ENCODE data around the gene CDKN2D.
"Not testable (repeated sequence)": the region's sequence is repeated elsewhere in the genome, so short reads cannot be mapped to it uniquely, and the experiment has no call there.

CDKN2D gene

GRCh38 chr19:10551006-10551405 is 17.8 kb downstream of the CDKN2D start:
- not testable (repeated sequence) for DNase-seq

- DNase-seq = no peak
These were observed 18.4 kb downstream of the CDKN2D start for GRCh38 chr19:10550336-10550735.

- DNase-seq = no peak
These were observed 19.0 kb downstream of the CDKN2D start for GRCh38 chr19:10549733-10550132.

GRCh38 chr19:10548746-10549276 is 20.0 kb downstream of the CDKN2D start:
- DNase-seq = no peak

GRCh38 chr19:10546817-10547216 is 22.0 kb downstream of the CDKN2D start:
- no peak for DNase-seq

- DNase-seq = no peak
These were observed 24.0 kb downstream of the CDKN2D start for GRCh38 chr19:10544753-10545251.

- DNase-seq = peak; percentile 41
These were observed 24.5 kb downstream of the CDKN2D start for GRCh38 chr19:10544242-10544752.

- DNase-seq = peak; percentile 82
These were observed 25.1 kb downstream of the CDKN2D start, which contains the start of gene ATG4D for GRCh38 chr19:10543420-10544241. TSS of gene ATG4D (plus strand) at chr19:10543904. CDS start at chr19:10544091, 187 bp downstream.

GRCh38 chr19:10543059-10543419 is 25.7 kb downstream of the CDKN2D start:
- DNase-seq = no peak

GRCh38 chr19:10539016-10539415 is 29.8 kb downstream of the CDKN2D start:
- DNase-seq = not testable (repeated sequence)

- DNase-seq = no peak
These were observed 30.4 kb downstream of the CDKN2D start for GRCh38 chr19:10538204-10538983.

- DNase-seq = no peak
These were observed 31.1 kb downstream of the CDKN2D start for GRCh38 chr19:10537668-10538067.

GRCh38 chr19:10535613-10536012 is 33.2 kb downstream of the CDKN2D start:
- no peak for DNase-seq

GRCh38 chr19:10533646-10534386 is 35.0 kb downstream of the CDKN2D start:
- no peak for DNase-seq

- no peak for DNase-seq
These were observed 36.3 kb downstream of the CDKN2D start for GRCh38 chr19:10532457-10532856.

- DNase-seq = not testable (repeated sequence)
These were observed 41.9 kb downstream of the CDKN2D start for GRCh38 chr19:10526887-10527286.

- DNase-seq = no peak
These were observed 43.1 kb downstream of the CDKN2D start for GRCh38 chr19:10525636-10526035.

GRCh38 chr19:10523135-10523636 is 45.6 kb downstream of the CDKN2D start:
- DNase-seq = no peak

GRCh38 chr19:10521461-10522171 is 47.2 kb downstream of the CDKN2D start:
- no peak for DNase-seq

- DNase-seq = no peak
These were observed 48.0 kb downstream of the CDKN2D start for GRCh38 chr19:10520652-10521318.

- no peak for DNase-seq
These were observed 49.4 kb downstream of the CDKN2D start for GRCh38 chr19:10519421-10519820.

Measured in activated CD4-positive, CD25-positive, alpha-beta regulatory T cell treated with anti-CD3 and anti-CD28 coated beads, Interleukin-2, amount 50 U/mL, for 72 hours (primary cell).